ENCODE results near the gene TPST2.
A peak's percentile ranks its signal among the peaks of the same experiment; 100 is the strongest.

Gene TPST2

GRCh38 chr22:26486394-26486793 is 103.5 kb downstream of the TPST2 start:
- no peak for DNase-seq

GRCh38 chr22:26485806-26486390 is 104.0 kb downstream of the TPST2 start:
- peak; percentile 60 for DNase-seq

- DNase-seq: no peak
Observed at GRCh38 chr22:26485013-26485412, 104.9 kb downstream of the TPST2 start.

GRCh38 chr22:26484360-26484706 is 105.6 kb downstream of the TPST2 start:
- DNase-seq: peak; percentile 83

- DNase-seq: peak; percentile 90
Observed at GRCh38 chr22:26483439-26484359, 106.2 kb downstream of the TPST2 start, which contains the start of the genes HPS4 and SRRD. TSS of gene HPS4 (minus strand) at chr22:26483783. CDS start at chr22:26481762, 2,021 bp downstream. TSS of gene SRRD (plus strand) at chr22:26483877. CDS start at chr22:26483891, 14 bp downstream.

GRCh38 chr22:26483043-26483438 is 106.9 kb downstream of the TPST2 start:
- DNase-seq: no peak

GRCh38 chr22:26482161-26482560 is 107.8 kb downstream of the TPST2 start:
- DNase-seq: peak; percentile 57

- no peak for DNase-seq
Observed at GRCh38 chr22:26481694-26482093, 108.2 kb downstream of the TPST2 start.

GRCh38 chr22:26481112-26481693 is 108.7 kb downstream of the TPST2 start:
- DNase-seq: no peak

GRCh38 chr22:26480611-26480932 is 109.4 kb downstream of the TPST2 start:
- DNase-seq: no peak

- no peak for DNase-seq
Observed at GRCh38 chr22:26479792-26480610, 109.9 kb downstream of the TPST2 start.

GRCh38 chr22:26479043-26479791 is 110.7 kb downstream of the TPST2 start:
- DNase-seq: peak; percentile 93

- DNase-seq: peak; percentile 37
Observed at GRCh38 chr22:26477341-26477731, 112.6 kb downstream of the TPST2 start.

- DNase-seq: no peak
Observed at GRCh38 chr22:26476705-26477340, 113.1 kb downstream of the TPST2 start.

- peak; percentile 64 for DNase-seq
Observed at GRCh38 chr22:26474682-26475081, 115.2 kb downstream of the TPST2 start.

Data from hematopoietic multipotent progenitor cell treated with erythropoietin and hydrocortisone succinate and interleukin-3 and kit ligand, for 8 days (in vitro differentiated cells).